GM12801 (cell line): Measurements from ENCODE around the gene LRRC42.

ENCODE experiments used
- CTCF ChIP-seq: IDR thresholded peaks from one replicate; pipeline ENCODE4 v1.5.1; 2011; ENCODE audit warnings: control low read depth; ENCODE audit not compliant: insufficient read length; ENCODE audit errors: extremely low read depth

The LRRC42 gene

GRCh38 chr1:53963460-53963859 is 17.3 kb downstream of the LRRC42 start:
- no peak for TF ChIP-seq CTCF

GRCh38 chr1:53964109-53964508 is 18.0 kb downstream of the LRRC42 start:
- TF ChIP-seq CTCF, result no peak

- no peak for TF ChIP-seq CTCF
Observed at GRCh38 chr1:53966794-53967193, 20.6 kb downstream of the LRRC42 start.

GRCh38 chr1:53967409-53968124 is 21.4 kb downstream of the LRRC42 start:
- TF ChIP-seq CTCF, result no peak

- no peak for TF ChIP-seq CTCF
Observed at GRCh38 chr1:53968125-53968513, 22.0 kb downstream of the LRRC42 start.

- TF ChIP-seq CTCF, result no peak
Observed at GRCh38 chr1:53971718-53972117, 25.6 kb downstream of the LRRC42 start.

GRCh38 chr1:53975861-53976260 is 29.7 kb downstream of the LRRC42 start:
- TF ChIP-seq CTCF, result no peak
